Endothelial cell of umbilical vein (primary cell): ENCODE data around the gene TCP11. TPM values are rescaled to one million over a fixed set of nuclear protein-coding genes. Genes with fewer than 3 reads are reported as not detected.
A peak's percentile ranks its signal among the peaks of the same experiment; 100 is the strongest.

Experiments used
- BruUV-seq: library from RNA; stranded (reverse); fragments of 400-500 nt; replicated peaks from 2 replicates; lab custom pipeline; 2021; lab: Mats Ljungman, UMichigan
- CTCF ChIA-PET: fragments of 300-600, 350-600 bp; sonication (Branson Sonifier 250); formaldehyde crosslinking; loops from one replicate; lab custom pipeline; 2021; ENCODE audit warnings: antibody characterized with exemption, inconsistent platforms; lab: Charles Lee
- POLR2A ChIA-PET: fragments of 300-600, 350-600 bp; sonication (Branson Sonifier 250); formaldehyde crosslinking; loops from one replicate; lab custom pipeline; 2021; ENCODE audit warnings: antibody characterized with exemption, inconsistent platforms; lab: Charles Lee
- DNase-seq: peaks from one replicate; pipeline ENCODE4 v3.0.0-alpha.2; 2011; ENCODE audit warnings: low read depth, low spot score
- FAIRE-seq: peaks from 2 replicates; lab custom pipeline; 2011; peaks lifted over from hg19 to GRCh38; lab: Jason Lieb, UNC
- H2AFZ ChIP-seq: 2 replicates; pipeline ENCODE4 v1.6.0; 2012; ENCODE audit warnings: low read depth, low read length, control low read depth, inconsistent platforms
- H3K27ac ChIP-seq: 2 replicates; pipeline ENCODE4 v1.5.1; 2011; ENCODE audit warnings: low read depth, mild to moderate bottlenecking, control low read depth, low read length, moderate library complexity; ENCODE audit not compliant: insufficient read depth
- H3K27me3 ChIP-seq, 2 experiments: 2 replicates each; pipeline versions ENCODE4 v1.6.0 to v1.6.1; 2011; ENCODE audit warnings: low read length in 2 of 2, mixed read lengths in 1 of 2; ENCODE audit not compliant: control insufficient read depth in 2 of 2, insufficient read depth in 2 of 2
- H3K36me3 ChIP-seq, 2 experiments: 2 replicates in 1 of 2; 3 replicates in 1 of 2; pipeline ENCODE4 v1.5.1; 2011; ENCODE audit warnings: low read length in 2 of 2, mild to moderate bottlenecking in 1 of 2, moderate library complexity in 1 of 2; ENCODE audit not compliant: control insufficient read depth in 2 of 2, insufficient read depth in 2 of 2; ENCODE audit errors: extremely low read depth in 1 of 2
- H3K4me1 ChIP-seq: 3 replicates; pipeline ENCODE4 v1.5.1; 2011; ENCODE audit warnings: mild to moderate bottlenecking, low read length; ENCODE audit not compliant: control insufficient read depth, insufficient read depth; ENCODE audit errors: extremely low read depth
- H3K4me2 ChIP-seq: 2 replicates; pipeline ENCODE4 v1.6.1; 2011; ENCODE audit warnings: low read length, control low read depth, mixed read lengths; ENCODE audit not compliant: insufficient read depth
- H3K4me3 ChIP-seq, 3 experiments: fragments of 200-600 bp in 1 of 3; sonication (generic), shearing (Covaris generic) in 1 of 3; replicated peaks in 1 of 3; 2 replicates each; pipeline ENCODE4 v1.5.1; 2011 to 2016; ENCODE audit warnings: control low read depth in 3 of 3, low read length in 3 of 3, mild to moderate bottlenecking in 2 of 3, inconsistent platforms in 1 of 3, low read depth in 1 of 3, moderate library complexity in 1 of 3; ENCODE audit not compliant: insufficient read depth in 1 of 3
- H3K79me2 ChIP-seq: 2 replicates; pipeline ENCODE4 v1.6.0; 2012; ENCODE audit warnings: low read length, inconsistent platforms; ENCODE audit not compliant: control insufficient read depth, insufficient read depth
- H3K9ac ChIP-seq: replicated peaks from 2 replicates; pipeline ENCODE3; 2011; ENCODE audit warnings: low read length, control low read depth; ENCODE audit not compliant: insufficient read depth; ENCODE audit errors: extremely low read depth
- H3K9me1 ChIP-seq: replicated peaks from 3 replicates; pipeline ENCODE4 v1.6.0; 2011; ENCODE audit warnings: mild to moderate bottlenecking, low read length; ENCODE audit not compliant: control insufficient read depth, insufficient read depth; ENCODE audit errors: extremely low read depth
- H3K9me3 ChIP-seq: replicated peaks from 2 replicates; pipeline ENCODE4 v1.5.1; 2012; ENCODE audit warnings: low read length, inconsistent platforms; ENCODE audit not compliant: control insufficient read depth, insufficient read depth
- H4K20me1 ChIP-seq: replicated peaks from 2 replicates; pipeline ENCODE3; 2011; ENCODE audit warnings: mild to moderate bottlenecking, low read length; ENCODE audit not compliant: control insufficient read depth, insufficient read depth; ENCODE audit errors: extremely low read depth
- CTCF ChIP-seq, 2 donors: IDR thresholded peaks; 1 replicate in 1 of 2; 2 replicates in 1 of 2; pipeline ENCODE4 v1.5.1; 2011; ENCODE audit warnings: low read length in 2 of 2, mild to moderate bottlenecking in 2 of 2, moderate library complexity in 2 of 2, control low read depth in 1 of 2, inconsistent platforms in 1 of 2, low read depth in 1 of 2; ENCODE audit not compliant: insufficient read depth in 1 of 2; ENCODE audit errors: extremely low read depth in 1 of 2
- EZH2 ChIP-seq: IDR thresholded peaks from 2 replicates; pipeline ENCODE4 v1.6.1; 2012; ENCODE audit warnings: borderline replicate concordance, low read depth, mild to moderate bottlenecking, moderate library complexity, low read length, inconsistent platforms; ENCODE audit not compliant: severe bottlenecking
- FOS ChIP-seq: IDR thresholded peaks from 2 replicates; pipeline ENCODE4 v1.6.1; 2011; ENCODE audit warnings: mild to moderate bottlenecking, low read length, moderate library complexity, borderline replicate concordance; ENCODE audit not compliant: insufficient read depth
- GATA2 ChIP-seq: IDR thresholded peaks from 2 replicates; pipeline ENCODE4 v1.7.0; 2011; ENCODE audit warnings: low read depth, mild to moderate bottlenecking, moderate library complexity, mixed read lengths, low read length; ENCODE audit not compliant: insufficient read length, insufficient read depth
- JUN ChIP-seq: IDR thresholded peaks from 2 replicates; pipeline ENCODE4 v1.6.1; 2011; ENCODE audit warnings: borderline replicate concordance, low read depth; ENCODE audit not compliant: insufficient read length, insufficient read depth
- MAX ChIP-seq: IDR thresholded peaks from 2 replicates; pipeline ENCODE4 v1.6.1; 2011; ENCODE audit not compliant: insufficient read depth, insufficient read length
- MYC ChIP-seq: IDR thresholded peaks from one replicate; pipeline ENCODE4 v1.6.1; 2011; ENCODE audit warnings: mild to moderate bottlenecking, low read depth, low read length
- POLR2A ChIP-seq: IDR thresholded peaks from 2 replicates; pipeline ENCODE4 v1.6.1; 2012; ENCODE audit warnings: low read depth, mild to moderate bottlenecking, control low read depth, low read length
- POLR2AphosphoS5 ChIP-seq: IDR thresholded peaks from 2 replicates; pipeline ENCODE4 v1.6.1; 2012; ENCODE audit warnings: low read depth, mild to moderate bottlenecking, control low read depth, low read length, moderate library complexity; ENCODE audit not compliant: insufficient read depth
- dilution Hi-C: fragments of 300-500 bp; cut with MboI; formaldehyde crosslinking; loops from one replicate; pipeline ENCODE4 v1.15.0; 2019; ENCODE audit warnings: low sequenced_read_pairs; ENCODE audit not compliant: extremely low pct_ligation_motif_present
- intact Hi-C: fragments of 100-400 bp; cut with micrococcal nuclease; formaldehyde crosslinking; loops from one replicate; pipeline ENCODE4 v1.10.0; 2022
- polyA plus RNA-seq, 4 experiments: library from polyadenylated mRNA; depleted of rRNA in 3 of 4; stranded (reverse) in 3 of 4; unstranded in 1 of 4; fragments of >200 nt; gene quantifications; 2 replicates each; pipeline versions ENCODE4 v1.2.1 to v1.2.3, GENCODE V29; 2011 to 2012; ENCODE audit warnings: missing spikeins in 1 of 4
- total RNA-seq: library from RNA; stranded (reverse); gene quantifications from 2 replicates; pipeline ENCODE4 v1.2.3, GENCODE V29; 2021

Gene TCP11
- total and polyA plus RNA-seq, 2 donors (not counting 3 experiments of a cell fraction or from before 2014, with no cell fraction given), result 0.18 TPM; not detected in 1

- ChIA-PET POLR2A (no interaction called here), CTCF (no interaction called here)
- intact Hi-C loops, result no loop called here
- TF ChIP-seq POLR2A, result no peak
- no peak for TF ChIP-seq FOS
- TF ChIP-seq CTCF (IDR thresholded peaks at IDR 0.05; ENCODE audit: extremely low read depth in 1 of 2, insufficient read depth in 1 of 2, low read depth in 1 of 2, low read length in 2 of 2), result no peak
- TF ChIP-seq JUN, result no peak
- TF ChIP-seq GATA2, result no peak
- no peak for TF ChIP-seq MAX
- TF ChIP-seq EZH2, result no peak
- TF ChIP-seq POLR2AphosphoS5, result no peak
- no peak for TF ChIP-seq MYC
- BruUV-seq, result no TSS peak
- H3K4me2 ChIP-seq, result no peak overlapping the region
- FAIRE-seq (peak; percentile 43), DNase-seq (no peak)
- no peaks in the 10 kb centered on the region for H3K9me3 ChIP-seq
- H3K79me2 ChIP-seq, result no peaks in the 10 kb centered on the region
- H2AFZ ChIP-seq, result no peak overlapping the region
- peaks cover 9% of the 10 kb centered on the region for H3K4me1 ChIP-seq
- peaks cover 2 to 3% of the 10 kb centered on the region in 2 experiments for H3K27me3 ChIP-seq
- no peak overlapping the region for H3K9ac ChIP-seq
- no peak overlapping the region for H3K27ac ChIP-seq
- H3K4me3 ChIP-seq, result no peak overlapping the region
- dilution Hi-C loops, result no loop called here
- no peaks in the 10 kb centered on the region for H3K9me1 ChIP-seq
- H3K36me3 ChIP-seq, result no peaks in the 10 kb centered on the region
- H4K20me1 ChIP-seq, result no peaks in the 10 kb centered on the region
These were observed 36.5 kb upstream of the TCP11 start for GRCh38 chr6:35177596-35177995.
